T-helper 2 cell treated with Interferon-gamma antibody and Interleukin-4, amounts not matched to agents 5 μg/mL and 100 μg/mL, for 36 hours (primary cell): Measurements from ENCODE around the gene FAAH.

Source experiments
- DNase-seq: peaks from one replicate; pipeline ENCODE4 v3.0.0; 2021; ENCODE audit warnings: low spot score
- H3K27ac Mint-ChIP-seq: one replicate; pipeline ENCODE4 v1.8.0; 2021; ENCODE audit warnings: mild to moderate bottlenecking, mixed read lengths
- H3K27me3 Mint-ChIP-seq: one replicate; pipeline ENCODE4 v1.8.0; 2021; ENCODE audit warnings: low read depth, mixed read lengths
- H3K36me3 Mint-ChIP-seq: one replicate; pipeline ENCODE4 v1.8.0; 2021; ENCODE audit warnings: low read depth, mixed read lengths
- H3K4me1 Mint-ChIP-seq: one replicate; pipeline ENCODE4 v1.8.0; 2021; ENCODE audit warnings: low read depth, mixed read lengths
- H3K4me3 Mint-ChIP-seq: one replicate; pipeline ENCODE4 v1.8.0; 2022; ENCODE audit warnings: mild to moderate bottlenecking, moderate library complexity, mixed read lengths
- H3K9me3 Mint-ChIP-seq: one replicate; pipeline ENCODE4 v1.8.0; 2021; ENCODE audit warnings: mixed read lengths

FAAH gene

GRCh38 chr1:46442317-46443161 lies 48.4 kb downstream of the FAAH start:
- DNase-seq = peak; percentile 64
- H3K27me3 Mint-ChIP-seq = peaks cover 32% of the 10 kb centered on the region
- H3K9me3 Mint-ChIP-seq = no peaks in the 10 kb centered on the region
- no peak overlapping the region for H3K27ac Mint-ChIP-seq
- H3K4me3 Mint-ChIP-seq = peak overlapping the region; percentile 84
- peaks cover 9% of the 10 kb centered on the region for H3K4me1 Mint-ChIP-seq
- H3K36me3 Mint-ChIP-seq = no peaks in the 10 kb centered on the region

DNA sequence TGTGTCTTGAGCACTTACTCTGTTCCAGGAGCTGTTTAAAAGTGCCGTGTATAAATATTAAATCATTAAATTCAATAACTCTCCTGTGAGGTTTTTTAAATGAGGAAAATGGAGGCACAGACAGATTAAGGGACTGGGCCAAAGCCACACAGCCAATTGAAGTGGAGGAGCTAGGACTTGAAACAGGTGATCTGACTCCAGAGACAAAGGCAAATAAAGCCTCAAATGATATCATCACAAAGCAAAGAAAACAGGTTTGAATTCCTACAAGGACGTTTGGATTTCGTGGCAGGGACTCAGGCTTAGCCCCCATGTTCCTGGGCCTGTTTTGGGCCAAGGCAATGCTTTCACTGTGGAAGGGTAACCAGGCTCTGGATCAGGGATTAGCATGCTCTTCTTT lies 50.3 kb downstream of the FAAH start:
- Mint-ChIP-seq H3K27me3 (peaks cover 49% of the 10 kb centered on the region), H3K36me3 (no peaks in the 10 kb centered on the region), H3K4me3 (no peak overlapping the region), H3K9me3 (no peaks in the 10 kb centered on the region), H3K4me1 (peaks cover 10% of the 10 kb centered on the region), H3K27ac (no peak overlapping the region)
- no peak for DNase-seq

DNA sequence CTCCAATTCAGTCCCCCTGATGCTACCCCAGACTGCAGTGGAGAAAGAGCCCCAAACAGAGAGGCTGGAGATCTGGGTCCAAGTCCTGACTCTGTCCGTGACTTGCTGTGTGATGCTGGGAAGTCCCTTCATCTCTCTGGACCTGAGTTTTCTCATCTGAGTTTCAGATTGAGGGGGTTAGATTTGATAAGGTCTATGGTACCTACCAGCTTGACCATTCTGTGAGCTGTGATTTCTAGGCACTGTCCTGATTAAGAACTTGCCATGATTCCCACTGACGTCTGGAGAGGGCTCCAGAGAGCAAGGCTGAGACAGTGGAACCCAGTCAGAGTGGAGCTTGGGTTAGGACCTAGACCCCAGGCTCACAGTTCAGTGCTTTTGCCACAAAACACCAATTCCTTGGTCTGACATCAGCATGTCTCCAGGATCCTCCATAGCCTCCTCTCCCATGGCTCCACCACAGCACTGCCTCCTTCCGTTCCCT lies 51.7 kb downstream of the FAAH start:
- peaks cover 11% of the 10 kb centered on the region for H3K4me1 Mint-ChIP-seq
- no peak overlapping the region for H3K4me3 Mint-ChIP-seq
- H3K27ac Mint-ChIP-seq = no peak overlapping the region
- no peaks in the 10 kb centered on the region for H3K9me3 Mint-ChIP-seq
- no peak for DNase-seq
- H3K36me3 Mint-ChIP-seq = no peaks in the 10 kb centered on the region
- peaks cover 59% of the 10 kb centered on the region for H3K27me3 Mint-ChIP-seq

GRCh38 chr1:46446646-46447498 lies 52.8 kb downstream of the FAAH start:
- Mint-ChIP-seq H3K27me3 (peaks cover 70% of the 10 kb centered on the region), H3K9me3 (no peaks in the 10 kb centered on the region), H3K27ac (no peak overlapping the region), H3K36me3 (no peaks in the 10 kb centered on the region), H3K4me1 (peaks cover 11% of the 10 kb centered on the region), H3K4me3 (no peak overlapping the region)
- DNase-seq = peak; percentile 66

DNA sequence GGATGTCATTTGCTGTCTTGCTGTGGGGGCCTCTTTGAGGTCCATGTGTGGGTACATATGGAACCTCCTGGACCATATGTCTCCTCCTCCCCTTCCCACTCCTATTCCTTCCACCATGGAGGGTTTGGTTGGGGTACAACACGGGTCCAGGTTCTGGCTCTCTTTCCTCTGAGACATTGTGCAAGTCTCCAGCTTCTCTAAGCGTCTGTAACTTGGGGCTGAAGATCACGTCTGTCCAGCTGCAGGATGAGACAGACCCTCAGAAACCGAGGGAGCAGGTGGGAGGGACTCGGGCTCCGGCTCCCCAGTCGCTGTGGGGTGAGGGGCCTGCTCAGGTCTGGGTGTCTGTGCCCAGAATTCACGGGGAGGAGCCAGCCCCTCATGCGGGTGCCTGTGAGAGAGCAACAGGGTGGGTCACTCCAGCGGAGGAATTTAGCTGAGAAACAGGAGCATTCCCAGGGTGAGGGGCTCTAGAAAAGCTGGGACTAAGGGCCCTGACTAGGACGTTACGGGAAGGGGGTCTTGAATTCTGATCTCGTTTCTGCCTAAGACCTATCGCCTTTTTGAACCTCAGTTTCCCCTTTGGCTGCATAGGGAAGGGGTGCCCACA lies 53.5 kb downstream of the FAAH start:
- Mint-ChIP-seq H3K27ac (no peak overlapping the region), H3K9me3 (no peaks in the 10 kb centered on the region), H3K27me3 (peaks cover 75% of the 10 kb centered on the region), H3K4me1 (peaks cover 8% of the 10 kb centered on the region), H3K4me3 (no peak overlapping the region), H3K36me3 (no peaks in the 10 kb centered on the region)
- no peak for DNase-seq

DNA sequence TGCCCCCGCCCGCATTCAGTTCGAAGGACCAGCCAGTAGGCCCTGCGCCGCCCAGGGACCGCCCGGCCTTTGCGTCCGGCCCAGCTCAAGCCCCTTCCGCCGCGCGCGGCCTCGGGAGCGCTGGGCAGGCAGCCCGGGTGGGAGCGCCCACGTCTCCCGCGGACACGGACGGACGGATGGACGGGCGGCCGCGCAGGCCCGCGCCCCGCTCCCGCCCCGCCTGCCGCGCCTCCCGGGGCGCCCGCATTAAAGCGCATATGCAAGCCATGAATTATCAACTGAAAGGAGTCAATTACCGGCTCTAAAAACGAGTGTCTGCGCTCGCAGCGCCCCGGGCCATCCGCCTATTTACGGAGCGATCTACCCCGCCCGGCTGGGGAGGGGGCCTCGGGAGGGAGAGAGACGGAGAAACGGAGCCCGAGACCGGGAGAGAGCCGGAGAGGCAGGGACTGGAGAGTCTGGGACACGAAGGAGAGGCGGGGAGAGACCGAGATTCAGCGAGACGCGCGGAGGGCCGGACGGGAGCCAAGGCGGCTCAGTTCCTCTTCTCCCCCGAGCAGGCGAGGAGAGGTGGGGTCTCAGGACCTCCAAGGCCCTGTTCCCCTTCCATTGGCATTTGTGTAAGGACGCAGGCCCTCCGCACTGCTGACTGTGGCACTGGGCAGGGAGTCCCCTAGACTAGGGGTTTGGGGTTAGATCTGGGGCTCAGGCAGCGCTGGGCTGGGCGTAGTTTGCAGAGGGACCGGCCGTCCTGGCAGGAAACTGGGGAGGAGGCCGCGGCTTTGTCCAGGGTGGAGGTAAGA lies 54.2 kb downstream of the FAAH start:
- peak overlapping the region; percentile 35 for H3K4me3 Mint-ChIP-seq
- H3K4me1 Mint-ChIP-seq = peaks cover 6% of the 10 kb centered on the region
- H3K36me3 Mint-ChIP-seq = no peaks in the 10 kb centered on the region
- no peaks in the 10 kb centered on the region for H3K9me3 Mint-ChIP-seq
- DNase-seq = no peak
- H3K27ac Mint-ChIP-seq = no peak overlapping the region
- H3K27me3 Mint-ChIP-seq = peaks cover 78% of the 10 kb centered on the region

DNA sequence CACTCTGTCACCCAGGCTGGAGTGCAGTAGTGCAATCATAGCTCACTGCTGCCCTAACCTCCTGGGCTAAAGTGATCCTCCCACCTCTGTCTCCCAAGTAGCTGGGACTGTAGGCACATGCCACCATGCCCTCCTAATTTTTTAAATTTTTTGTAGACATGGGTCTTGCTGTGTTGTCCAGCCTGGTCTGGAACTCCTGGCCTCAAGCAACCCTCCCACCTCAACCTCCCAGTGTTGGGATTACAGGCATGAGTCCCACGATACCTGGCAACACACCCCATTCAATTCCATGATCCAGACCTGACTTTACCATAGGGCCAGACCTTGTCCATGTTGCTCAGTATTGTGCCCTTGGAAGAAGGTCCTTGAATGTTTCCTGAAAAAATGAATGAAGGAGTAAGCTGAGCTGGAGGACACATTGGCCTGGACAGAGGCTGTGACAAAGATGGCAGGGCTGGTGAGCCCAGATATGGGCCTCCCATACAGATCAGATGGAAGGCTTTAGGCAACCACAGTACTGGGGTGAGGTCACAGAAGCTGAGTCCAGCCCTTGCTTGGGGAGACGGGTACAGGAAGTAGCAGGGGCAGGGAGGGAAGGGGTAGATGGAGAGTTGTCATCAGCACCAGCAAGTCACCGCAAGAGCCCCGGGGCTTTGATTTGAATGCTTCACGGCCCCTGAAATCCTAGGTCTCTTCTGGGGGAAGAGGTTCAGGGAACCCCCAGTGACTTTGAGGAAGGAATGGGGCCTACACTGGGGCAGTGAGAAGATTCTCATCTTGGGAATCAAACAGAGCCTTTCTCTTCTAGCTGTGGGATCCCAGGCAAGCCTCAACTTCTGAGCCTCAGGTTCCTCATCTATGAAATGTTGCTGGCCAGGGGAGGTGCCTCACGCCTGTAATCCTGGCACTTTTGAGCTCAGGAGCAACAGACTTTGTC lies 55.4 kb downstream of the FAAH start:
- H3K4me3 Mint-ChIP-seq = no peak overlapping the region

DNA sequence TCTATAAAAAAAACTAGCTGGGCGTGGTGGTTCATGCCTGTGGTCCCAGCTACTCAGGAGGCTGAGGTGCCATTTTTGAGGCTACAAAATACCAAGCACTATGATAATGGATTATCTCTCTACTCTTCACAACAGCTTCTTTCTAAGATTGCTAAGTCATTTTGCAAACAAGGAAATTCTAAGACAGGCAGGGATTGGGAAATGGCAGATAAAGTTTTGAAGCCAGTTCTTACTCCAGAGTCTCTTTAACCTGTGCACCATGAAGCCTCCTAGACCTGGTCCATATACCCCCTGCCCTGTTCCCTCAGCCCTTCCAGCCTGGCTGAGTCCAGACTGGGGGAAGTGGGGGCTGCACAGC lies 56.0 kb downstream of the FAAH start:
- Mint-ChIP-seq H3K27me3 (peaks cover 80% of the 10 kb centered on the region), H3K9me3 (no peaks in the 10 kb centered on the region), H3K4me3 (no peak overlapping the region), H3K36me3 (no peaks in the 10 kb centered on the region), H3K27ac (no peak overlapping the region), H3K4me1 (peaks cover 6% of the 10 kb centered on the region)
- DNase-seq = no peak

More for the DNA sequence above, 55.4 kb downstream of the FAAH start:
- no peaks in the 10 kb centered on the region for H3K36me3 Mint-ChIP-seq
- no peak for DNase-seq
- H3K27ac Mint-ChIP-seq = no peak overlapping the region
- peaks cover 6% of the 10 kb centered on the region for H3K4me1 Mint-ChIP-seq
- H3K9me3 Mint-ChIP-seq = no peaks in the 10 kb centered on the region
- H3K27me3 Mint-ChIP-seq = peaks cover 82% of the 10 kb centered on the region

- H3K4me1 Mint-ChIP-seq = peaks cover 3% of the 10 kb centered on the region
- H3K4me3 Mint-ChIP-seq = no peak overlapping the region
- no peaks in the 10 kb centered on the region for H3K9me3 Mint-ChIP-seq
- DNase-seq = no peak
- no peak overlapping the region for H3K27ac Mint-ChIP-seq
- no peaks in the 10 kb centered on the region for H3K36me3 Mint-ChIP-seq
- peaks cover 62% of the 10 kb centered on the region for H3K27me3 Mint-ChIP-seq
These were observed 58.1 kb downstream of the FAAH start for GRCh38 chr1:46451948-46452930.

DNA sequence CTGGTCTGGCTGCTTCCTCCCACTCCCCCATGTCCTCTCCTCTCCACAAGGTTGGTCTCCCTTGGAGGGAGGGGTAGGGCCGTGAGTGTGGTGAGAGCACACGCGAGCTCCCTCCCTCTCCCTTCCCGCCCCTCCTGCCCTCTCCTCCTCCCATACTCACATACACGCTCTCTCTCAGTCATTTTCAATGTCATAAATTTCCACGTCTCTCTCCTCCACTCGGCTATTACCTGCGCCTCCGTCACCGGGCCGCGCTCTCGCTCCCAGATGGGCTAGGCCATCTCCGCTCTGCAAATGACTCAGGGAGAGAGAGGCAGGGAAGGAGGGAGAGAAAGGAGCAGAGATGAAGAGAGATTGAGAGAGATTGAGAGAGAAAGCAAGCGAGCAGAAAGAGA lies 58.8 kb downstream of the FAAH start:
- H3K9me3 Mint-ChIP-seq = no peaks in the 10 kb centered on the region
- H3K27me3 Mint-ChIP-seq = peaks cover 55% of the 10 kb centered on the region
- no peak overlapping the region for H3K4me3 Mint-ChIP-seq
- peaks cover 2% of the 10 kb centered on the region for H3K4me1 Mint-ChIP-seq
- H3K36me3 Mint-ChIP-seq = no peaks in the 10 kb centered on the region
- DNase-seq = no peak
- H3K27ac Mint-ChIP-seq = no peak overlapping the region

- Mint-ChIP-seq H3K4me1 (peaks cover 2% of the 10 kb centered on the region), H3K27me3 (peaks cover 52% of the 10 kb centered on the region), H3K36me3 (no peaks in the 10 kb centered on the region), H3K9me3 (no peaks in the 10 kb centered on the region), H3K4me3 (no peak overlapping the region), H3K27ac (no peak overlapping the region)
- no peak for DNase-seq
These were observed 59.3 kb downstream of the FAAH start for GRCh38 chr1:46453449-46453848.

DNA sequence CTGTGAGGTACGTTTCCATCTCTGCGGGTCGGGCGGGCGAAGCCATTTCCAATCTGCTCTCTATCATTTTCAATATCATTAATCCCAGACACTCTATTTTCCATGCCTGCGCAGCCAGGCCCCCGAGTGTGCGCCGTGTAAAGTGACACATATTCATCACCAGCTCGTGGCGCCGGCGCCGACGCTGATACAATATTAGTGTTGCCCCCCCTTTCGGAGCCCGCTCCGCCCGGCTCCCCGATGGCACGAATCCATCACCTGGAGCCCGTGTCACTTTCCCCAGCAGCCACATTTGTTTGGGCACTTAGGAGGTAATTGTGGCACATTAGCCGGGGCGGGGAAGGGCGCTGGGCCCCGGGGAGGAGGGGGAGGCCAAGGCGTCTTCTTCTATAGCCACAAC lies 61.8 kb downstream of the FAAH start:
- Mint-ChIP-seq H3K4me1 (no peaks in the 10 kb centered on the region), H3K27ac (no peak overlapping the region), H3K27me3 (peaks cover 41% of the 10 kb centered on the region), H3K9me3 (no peaks in the 10 kb centered on the region), H3K4me3 (no peak overlapping the region), H3K36me3 (no peaks in the 10 kb centered on the region)
- no peak for DNase-seq
